Measurements from ENCODE around the gene SLC28A3. TPM values are rescaled to one million over a fixed set of nuclear protein-coding genes. Genes with fewer than 3 reads are reported as not detected.
A peak's percentile ranks its signal among the peaks of the same experiment; 100 is the strongest.

The SLC28A3 gene
- total and polyA plus RNA-seq, 2 donors (not counting 3 experiments of a cell fraction or from before 2014, with no cell fraction given): not detected

DNA sequence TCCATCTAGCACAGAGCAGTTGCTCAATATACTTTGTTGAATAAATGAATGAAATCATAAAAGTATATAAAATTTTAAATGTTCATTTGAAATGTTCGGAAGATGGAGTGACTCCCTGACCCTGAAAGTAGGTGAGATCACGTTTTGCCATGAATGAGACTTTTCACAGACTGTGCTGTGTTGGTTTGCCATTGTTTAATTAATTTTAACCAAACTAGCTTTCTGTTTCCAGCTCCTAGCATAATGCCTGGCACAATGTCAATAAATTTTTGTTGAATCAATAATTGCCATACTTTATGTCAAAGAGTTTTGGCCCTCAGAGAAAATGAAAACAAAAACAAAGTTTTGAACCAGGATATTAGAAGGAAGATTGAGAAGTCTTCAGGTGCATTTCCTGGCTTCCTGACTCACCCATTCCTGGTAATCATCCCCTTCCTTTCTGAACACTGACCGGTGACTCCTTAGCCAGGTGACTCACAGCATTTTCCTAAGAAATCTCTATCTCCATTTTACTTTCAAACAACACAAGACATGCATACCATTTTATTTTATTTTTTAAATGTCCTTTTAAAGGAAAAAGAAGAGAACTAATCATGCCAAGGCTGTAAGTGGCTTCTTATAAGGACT, 15.1 kb downstream of the SLC28A3 start:
- peak; percentile 51 for TF ChIP-seq FOS (IDR thresholded peaks at IDR 0.05; ENCODE audit: borderline replicate concordance, insufficient read depth, low read length)
- no peak for TF ChIP-seq MYC (IDR thresholded peaks at IDR 0.05; ENCODE audit: low read depth, low read length)
- TF ChIP-seq JUN (IDR thresholded peaks at IDR 0.05; ENCODE audit: borderline replicate concordance, insufficient read depth, insufficient read length, low read depth): peak; percentile 27
- TF ChIP-seq EZH2 (IDR thresholded peaks at IDR 0.05; ENCODE audit: borderline replicate concordance, low read depth, low read length, severe bottlenecking): no peak
- no peak for TF ChIP-seq GATA2 (IDR thresholded peaks at IDR 0.05; ENCODE audit: insufficient read depth, insufficient read length, low read depth, low read length)
- dilution Hi-C loops (cut with MboI; ENCODE audit: extremely low pct_ligation_motif_present, low sequenced_read_pairs): no loop called here
- intact Hi-C loops (cut with micrococcal nuclease): no loop called here
- H4K20me1 ChIP-seq (replicated peaks; ENCODE audit: control insufficient read depth, extremely low read depth, insufficient read depth, low read length): no peaks in the 10 kb centered on the region
- ChIA-PET POLR2A (interaction anchor here (1.0 kb wide), 1 partner anchor 888 kb away, joined by 3 read pairs; no protein-coding TSS in a partner anchor), CTCF (interaction anchor here (0.7 to 2.0 kb wide), 4 partner anchors 10 to 65 kb away, joined by 3 to 7 read pairs (median 4); no protein-coding TSS in a partner anchor)
- no peak overlapping the region for H2AFZ ChIP-seq (ENCODE audit: low read depth, low read length)
- no peak overlapping the region for H3K9ac ChIP-seq (replicated peaks; ENCODE audit: extremely low read depth, insufficient read depth, low read length)
- H3K9me1 ChIP-seq (replicated peaks; ENCODE audit: control insufficient read depth, extremely low read depth, insufficient read depth, low read length): no peaks in the 10 kb centered on the region
- FAIRE-seq: no peak
- H3K4me1 ChIP-seq (ENCODE audit: control insufficient read depth, extremely low read depth, insufficient read depth, low read length): peaks cover 25% of the 10 kb centered on the region
- H3K4me3 ChIP-seq (replicated peaks in 1 of 3; ENCODE audit: insufficient read depth in 1 of 3, low read depth in 1 of 3, low read length in 3 of 3): no peak overlapping the region
- H3K36me3 ChIP-seq (ENCODE audit: control insufficient read depth in 2 of 2, extremely low read depth in 1 of 2, insufficient read depth in 2 of 2, low read length in 2 of 2): no peaks in the 10 kb centered on the region
- DNase-seq (ENCODE audit: low read depth, low spot score): peak; percentile 17
- H3K4me2 ChIP-seq (ENCODE audit: insufficient read depth, low read length): peak overlapping the region; percentile 31
- BruUV-seq (replicated peaks): no TSS peak
- H3K27me3 ChIP-seq (ENCODE audit: control insufficient read depth in 2 of 2, insufficient read depth in 2 of 2, low read length in 2 of 2): no peaks in the 10 kb centered on the region
- H3K79me2 ChIP-seq (ENCODE audit: control insufficient read depth, insufficient read depth, low read length): no peaks in the 10 kb centered on the region
- no peak overlapping the region for H3K27ac ChIP-seq (ENCODE audit: insufficient read depth, low read depth, low read length)
- H3K9me3 ChIP-seq (replicated peaks; ENCODE audit: control insufficient read depth, insufficient read depth, low read length): no peaks in the 10 kb centered on the region

DNA sequence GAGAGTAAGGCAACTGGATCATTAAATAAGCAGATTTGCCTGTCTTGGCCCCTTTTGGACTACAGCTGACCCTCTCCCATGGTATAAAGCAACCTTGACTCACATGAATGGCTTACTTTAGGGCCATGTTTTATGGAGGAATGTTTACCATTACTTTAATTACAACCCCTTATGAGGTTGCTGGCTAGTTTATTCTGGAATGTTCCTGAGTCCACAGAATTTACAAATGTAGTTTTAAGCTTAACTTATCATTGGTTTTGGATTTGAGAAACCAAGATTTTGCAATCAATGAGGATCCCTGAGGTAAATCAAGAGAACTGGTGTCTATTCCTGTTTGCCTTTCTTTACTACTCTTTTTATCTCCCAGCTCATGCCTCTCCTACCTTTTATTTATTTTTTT, 15.7 kb downstream of the SLC28A3 start:
- Histone ChIP-seq H3K4me3 (replicated peaks in 1 of 3; ENCODE audit: insufficient read depth in 1 of 3, low read depth in 1 of 3, low read length in 3 of 3) (no peak overlapping the region), H3K4me1 (ENCODE audit: control insufficient read depth, extremely low read depth, insufficient read depth, low read length) (peaks cover 25% of the 10 kb centered on the region), H3K27ac (ENCODE audit: insufficient read depth, low read depth, low read length) (no peak overlapping the region), H3K4me2 (ENCODE audit: insufficient read depth, low read length) (no peak overlapping the region), H4K20me1 (replicated peaks; ENCODE audit: control insufficient read depth, extremely low read depth, insufficient read depth, low read length) (no peaks in the 10 kb centered on the region), H3K36me3 (ENCODE audit: control insufficient read depth in 2 of 2, extremely low read depth in 1 of 2, insufficient read depth in 2 of 2, low read length in 2 of 2) (no peaks in the 10 kb centered on the region), H3K9me3 (replicated peaks; ENCODE audit: control insufficient read depth, insufficient read depth, low read length) (no peaks in the 10 kb centered on the region), H3K9ac (replicated peaks; ENCODE audit: extremely low read depth, insufficient read depth, low read length) (no peak overlapping the region), H2AFZ (ENCODE audit: low read depth, low read length) (no peak overlapping the region), H3K27me3 (ENCODE audit: control insufficient read depth in 2 of 2, insufficient read depth in 2 of 2, low read length in 2 of 2) (no peaks in the 10 kb centered on the region), H3K9me1 (replicated peaks; ENCODE audit: control insufficient read depth, extremely low read depth, insufficient read depth, low read length) (no peaks in the 10 kb centered on the region), H3K79me2 (ENCODE audit: control insufficient read depth, insufficient read depth, low read length) (no peaks in the 10 kb centered on the region)
- ChIA-PET CTCF (interaction anchor here (1.0 to 2.0 kb wide), 3 partner anchors 10 to 64 kb away, joined by 3 to 7 read pairs (median 6); no protein-coding TSS in a partner anchor), POLR2A (interaction anchor here (1.0 kb wide), 1 partner anchor 888 kb away, joined by 3 read pairs; no protein-coding TSS in a partner anchor)
- no peak for FAIRE-seq
- no TSS peak for BruUV-seq (replicated peaks)
- TF ChIP-seq FOS (IDR thresholded peaks at IDR 0.05; ENCODE audit: borderline replicate concordance, insufficient read depth, low read length): no peak
- TF ChIP-seq POLR2A (IDR thresholded peaks at IDR 0.05; ENCODE audit: low read depth, low read length): no peak
- TF ChIP-seq GATA2 (IDR thresholded peaks at IDR 0.05; ENCODE audit: insufficient read depth, insufficient read length, low read depth, low read length): no peak
- no peak for TF ChIP-seq POLR2AphosphoS5 (IDR thresholded peaks at IDR 0.05; ENCODE audit: insufficient read depth, low read depth, low read length)
- TF ChIP-seq, protein P1, sequence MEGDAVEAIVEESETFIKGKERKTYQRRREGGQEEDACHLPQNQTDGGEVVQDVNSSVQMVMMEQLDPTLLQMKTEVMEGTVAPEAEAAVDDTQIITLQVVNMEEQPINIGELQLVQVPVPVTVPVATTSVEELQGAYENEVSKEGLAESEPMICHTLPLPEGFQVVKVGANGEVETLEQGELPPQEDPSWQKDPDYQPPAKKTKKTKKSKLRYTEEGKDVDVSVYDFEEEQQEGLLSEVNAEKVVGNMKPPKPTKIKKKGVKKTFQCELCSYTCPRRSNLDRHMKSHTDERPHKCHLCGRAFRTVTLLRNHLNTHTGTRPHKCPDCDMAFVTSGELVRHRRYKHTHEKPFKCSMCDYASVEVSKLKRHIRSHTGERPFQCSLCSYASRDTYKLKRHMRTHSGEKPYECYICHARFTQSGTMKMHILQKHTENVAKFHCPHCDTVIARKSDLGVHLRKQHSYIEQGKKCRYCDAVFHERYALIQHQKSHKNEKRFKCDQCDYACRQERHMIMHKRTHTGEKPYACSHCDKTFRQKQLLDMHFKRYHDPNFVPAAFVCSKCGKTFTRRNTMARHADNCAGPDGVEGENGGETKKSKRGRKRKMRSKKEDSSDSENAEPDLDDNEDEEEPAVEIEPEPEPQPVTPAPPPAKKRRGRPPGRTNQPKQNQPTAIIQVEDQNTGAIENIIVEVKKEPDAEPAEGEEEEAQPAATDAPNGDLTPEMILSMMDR (IDR thresholded peaks at IDR 0.05; ENCODE audit: extremely low read depth in 1 of 2, insufficient read depth in 1 of 2, low read depth in 1 of 2, low read length in 2 of 2): no peak
- TF ChIP-seq EZH2 (IDR thresholded peaks at IDR 0.05; ENCODE audit: borderline replicate concordance, low read depth, low read length, severe bottlenecking): no peak
- no peak for TF ChIP-seq MYC (IDR thresholded peaks at IDR 0.05; ENCODE audit: low read depth, low read length)
- TF ChIP-seq, protein P2, sequence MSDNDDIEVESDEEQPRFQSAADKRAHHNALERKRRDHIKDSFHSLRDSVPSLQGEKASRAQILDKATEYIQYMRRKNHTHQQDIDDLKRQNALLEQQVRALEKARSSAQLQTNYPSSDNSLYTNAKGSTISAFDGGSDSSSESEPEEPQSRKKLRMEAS (IDR thresholded peaks at IDR 0.05; ENCODE audit: insufficient read depth, insufficient read length): no peak
- no peak for TF ChIP-seq JUN (IDR thresholded peaks at IDR 0.05; ENCODE audit: borderline replicate concordance, insufficient read depth, insufficient read length, low read depth)
- dilution Hi-C loops (cut with MboI; ENCODE audit: extremely low pct_ligation_motif_present, low sequenced_read_pairs): no loop called here
- intact Hi-C loops (cut with micrococcal nuclease): no loop called here
- no peak for DNase-seq (ENCODE audit: low read depth, low spot score)
